ENCODE results near the gene COLEC11. TPM values are rescaled to one million over a fixed set of nuclear protein-coding genes. Genes with fewer than 3 reads are reported as not detected.

The COLEC11 gene
- total RNA-seq, 1 experiment from 2014 or later, result 0.39 TPM

DNA sequence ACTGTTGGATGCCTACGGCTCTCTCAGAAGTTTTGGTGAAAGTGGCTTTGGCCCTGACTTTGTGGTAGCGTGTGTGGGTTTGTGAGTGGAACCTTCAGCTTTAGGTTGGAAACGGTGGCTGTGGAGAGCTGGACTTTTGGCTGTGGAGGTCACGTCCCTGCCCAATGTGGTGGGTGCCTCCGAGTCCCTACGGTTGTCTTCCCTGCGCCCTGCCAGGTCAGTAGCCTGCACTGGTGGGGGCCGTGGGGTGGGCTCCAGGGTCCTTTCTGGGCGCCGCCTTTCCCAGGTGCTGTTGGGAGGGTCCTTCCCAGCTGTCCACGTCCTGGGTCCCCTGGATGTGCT lies 11.1 kb downstream of the COLEC11 start:
- Histone ChIP-seq H2BK15ac (ENCODE audit: low read depth, low read length) (no peak overlapping the region), H4K8ac (replicated peaks; ENCODE audit: insufficient read length, low read depth, low read length) (no peak overlapping the region), H3K27ac (ENCODE audit: insufficient read length, low read depth, low read length) (no peak overlapping the region), H3K56ac (ENCODE audit: insufficient read length, low read depth, low read length) (no peak overlapping the region), H2BK12ac (ENCODE audit: insufficient read length, low read depth, low read length) (no peak overlapping the region), H4K5ac (ENCODE audit: insufficient read length, low read depth, low read length) (no peak overlapping the region), H4K20me1 (ENCODE audit: control insufficient read depth, insufficient read depth, insufficient read length) (no peaks in the 10 kb centered on the region), H3K4me2 (ENCODE audit: insufficient read depth, insufficient read length, low read length) (no peak overlapping the region), H3K79me1 (ENCODE audit: insufficient read depth, low read depth, low read length, poor library complexity, severe bottlenecking) (no peaks in the 10 kb centered on the region), H3K4ac (ENCODE audit: low read depth, low read length) (no peak overlapping the region), H3K9ac (ENCODE audit: extremely low read depth, insufficient read length, low read length) (no peak overlapping the region), H3T11ph (ENCODE audit: low read length) (no peak overlapping the region), H3K14ac (ENCODE audit: insufficient read depth, low read length) (no peak overlapping the region), H4K91ac (ENCODE audit: insufficient read length, low read depth, low read length) (no peak overlapping the region), H3K23ac (ENCODE audit: insufficient read length, low read depth, low read length) (no peak overlapping the region), H2AFZ (ENCODE audit: low read length) (no peak overlapping the region), H2AK5ac (ENCODE audit: insufficient read length, low read length) (no peak overlapping the region), H3K23me2 (ENCODE audit: insufficient read length, low read depth, low read length, poor library complexity, severe bottlenecking) (no peaks in the 10 kb centered on the region), H2BK20ac (ENCODE audit: low read depth, low read length, poor library complexity, severe bottlenecking) (no peak overlapping the region), H3K79me2 (ENCODE audit: insufficient read depth, low read length) (no peaks in the 10 kb centered on the region), H3K4me1 (ENCODE audit: insufficient read depth, low read length) (no peaks in the 10 kb centered on the region), H3K9me3 (ENCODE audit: control insufficient read depth, low read depth, low read length) (no peaks in the 10 kb centered on the region), H2BK5ac (ENCODE audit: insufficient read length, low read length) (no peak overlapping the region), H3K27me3 (ENCODE audit: insufficient read depth, low read length) (no peaks in the 10 kb centered on the region), H2BK120ac (ENCODE audit: low read depth, low read length, poor library complexity, severe bottlenecking) (no peak overlapping the region), H3K18ac (ENCODE audit: insufficient read length, low read depth, low read length) (no peak overlapping the region)
- H3K36me3 Mint-ChIP-seq (ENCODE audit: insufficient read depth in 1 of 3, low read depth in 3 of 3), result no peaks in the 10 kb centered on the region
- H3K9me3 Mint-ChIP-seq, result no peaks in the 10 kb centered on the region; a peak in 1 of 5 replicates
- no CpG with 5 or more reads among the region's 11 CpGs for WGBS (ENCODE audit: extremely low coverage, insufficient read length, low lambda C conversion rate)
- no peak for DNase-seq
- no peak overlapping the region for H3K4me3 Mint-ChIP-seq
- H3K27ac Mint-ChIP-seq, result no peak overlapping the region
- TF ChIP-seq, protein P1, sequence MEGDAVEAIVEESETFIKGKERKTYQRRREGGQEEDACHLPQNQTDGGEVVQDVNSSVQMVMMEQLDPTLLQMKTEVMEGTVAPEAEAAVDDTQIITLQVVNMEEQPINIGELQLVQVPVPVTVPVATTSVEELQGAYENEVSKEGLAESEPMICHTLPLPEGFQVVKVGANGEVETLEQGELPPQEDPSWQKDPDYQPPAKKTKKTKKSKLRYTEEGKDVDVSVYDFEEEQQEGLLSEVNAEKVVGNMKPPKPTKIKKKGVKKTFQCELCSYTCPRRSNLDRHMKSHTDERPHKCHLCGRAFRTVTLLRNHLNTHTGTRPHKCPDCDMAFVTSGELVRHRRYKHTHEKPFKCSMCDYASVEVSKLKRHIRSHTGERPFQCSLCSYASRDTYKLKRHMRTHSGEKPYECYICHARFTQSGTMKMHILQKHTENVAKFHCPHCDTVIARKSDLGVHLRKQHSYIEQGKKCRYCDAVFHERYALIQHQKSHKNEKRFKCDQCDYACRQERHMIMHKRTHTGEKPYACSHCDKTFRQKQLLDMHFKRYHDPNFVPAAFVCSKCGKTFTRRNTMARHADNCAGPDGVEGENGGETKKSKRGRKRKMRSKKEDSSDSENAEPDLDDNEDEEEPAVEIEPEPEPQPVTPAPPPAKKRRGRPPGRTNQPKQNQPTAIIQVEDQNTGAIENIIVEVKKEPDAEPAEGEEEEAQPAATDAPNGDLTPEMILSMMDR (conservative IDR thresholded peaks at IDR 0.05), result no peak
- peaks cover 5% of the 10 kb centered on the region for H3K27me3 Mint-ChIP-seq (ENCODE audit: low read depth)
- H3K4me1 Mint-ChIP-seq, result peaks cover 2 to 14% of the 10 kb centered on the region in 2 experiments; a peak in 2 of 4 replicates

All from H9 (cell line).